Endothelial cell of umbilical vein (primary cell): ENCODE measurements around the gene RNPEP. TPM values are rescaled to one million over a fixed set of nuclear protein-coding genes. Genes with fewer than 3 reads are reported as not detected.

Experiments used
- BruUV-seq: library from RNA; stranded (reverse); fragments of 400-500 nt; replicated peaks from 2 replicates; lab custom pipeline; 2021; lab: Mats Ljungman, UMichigan
- CTCF ChIA-PET: fragments of 300-600, 350-600 bp; sonication (Branson Sonifier 250); formaldehyde crosslinking; loops from one replicate; lab custom pipeline; 2021; ENCODE audit warnings: antibody characterized with exemption, inconsistent platforms; lab: Charles Lee
- POLR2A ChIA-PET: fragments of 300-600, 350-600 bp; sonication (Branson Sonifier 250); formaldehyde crosslinking; loops from one replicate; lab custom pipeline; 2021; ENCODE audit warnings: antibody characterized with exemption, inconsistent platforms; lab: Charles Lee
- DNase-seq: peaks from one replicate; pipeline ENCODE4 v3.0.0-alpha.2; 2011; ENCODE audit warnings: low read depth, low spot score
- FAIRE-seq: peaks from 2 replicates; lab custom pipeline; 2011; peaks lifted over from hg19 to GRCh38; lab: Jason Lieb, UNC
- H2AFZ ChIP-seq: 2 replicates; pipeline ENCODE4 v1.6.0; 2012; ENCODE audit warnings: low read depth, low read length, control low read depth, inconsistent platforms
- H3K27ac ChIP-seq: 2 replicates; pipeline ENCODE4 v1.5.1; 2011; ENCODE audit warnings: low read depth, mild to moderate bottlenecking, control low read depth, low read length, moderate library complexity; ENCODE audit not compliant: insufficient read depth
- H3K27me3 ChIP-seq, 2 experiments: 2 replicates each; pipeline versions ENCODE4 v1.6.0 to v1.6.1; 2011; ENCODE audit warnings: low read length in 2 of 2, mixed read lengths in 1 of 2; ENCODE audit not compliant: control insufficient read depth in 2 of 2, insufficient read depth in 2 of 2
- H3K36me3 ChIP-seq, 2 experiments: 2 replicates in 1 of 2; 3 replicates in 1 of 2; pipeline ENCODE4 v1.5.1; 2011; ENCODE audit warnings: low read length in 2 of 2, mild to moderate bottlenecking in 1 of 2, moderate library complexity in 1 of 2; ENCODE audit not compliant: control insufficient read depth in 2 of 2, insufficient read depth in 2 of 2; ENCODE audit errors: extremely low read depth in 1 of 2
- H3K4me1 ChIP-seq: 3 replicates; pipeline ENCODE4 v1.5.1; 2011; ENCODE audit warnings: mild to moderate bottlenecking, low read length; ENCODE audit not compliant: control insufficient read depth, insufficient read depth; ENCODE audit errors: extremely low read depth
- H3K4me2 ChIP-seq: 2 replicates; pipeline ENCODE4 v1.6.1; 2011; ENCODE audit warnings: low read length, control low read depth, mixed read lengths; ENCODE audit not compliant: insufficient read depth
- H3K4me3 ChIP-seq, 3 experiments: fragments of 200-600 bp in 1 of 3; sonication (generic), shearing (Covaris generic) in 1 of 3; replicated peaks in 1 of 3; 2 replicates each; pipeline ENCODE4 v1.5.1; 2011 to 2016; ENCODE audit warnings: control low read depth in 3 of 3, low read length in 3 of 3, mild to moderate bottlenecking in 2 of 3, inconsistent platforms in 1 of 3, low read depth in 1 of 3, moderate library complexity in 1 of 3; ENCODE audit not compliant: insufficient read depth in 1 of 3
- H3K79me2 ChIP-seq: 2 replicates; pipeline ENCODE4 v1.6.0; 2012; ENCODE audit warnings: low read length, inconsistent platforms; ENCODE audit not compliant: control insufficient read depth, insufficient read depth
- H3K9ac ChIP-seq: replicated peaks from 2 replicates; pipeline ENCODE3; 2011; ENCODE audit warnings: low read length, control low read depth; ENCODE audit not compliant: insufficient read depth; ENCODE audit errors: extremely low read depth
- H3K9me1 ChIP-seq: replicated peaks from 3 replicates; pipeline ENCODE4 v1.6.0; 2011; ENCODE audit warnings: mild to moderate bottlenecking, low read length; ENCODE audit not compliant: control insufficient read depth, insufficient read depth; ENCODE audit errors: extremely low read depth
- H3K9me3 ChIP-seq: replicated peaks from 2 replicates; pipeline ENCODE4 v1.5.1; 2012; ENCODE audit warnings: low read length, inconsistent platforms; ENCODE audit not compliant: control insufficient read depth, insufficient read depth
- H4K20me1 ChIP-seq: replicated peaks from 2 replicates; pipeline ENCODE3; 2011; ENCODE audit warnings: mild to moderate bottlenecking, low read length; ENCODE audit not compliant: control insufficient read depth, insufficient read depth; ENCODE audit errors: extremely low read depth
- EZH2 ChIP-seq: IDR thresholded peaks from 2 replicates; pipeline ENCODE4 v1.6.1; 2012; ENCODE audit warnings: borderline replicate concordance, low read depth, mild to moderate bottlenecking, moderate library complexity, low read length, inconsistent platforms; ENCODE audit not compliant: severe bottlenecking
- FOS ChIP-seq: IDR thresholded peaks from 2 replicates; pipeline ENCODE4 v1.6.1; 2011; ENCODE audit warnings: mild to moderate bottlenecking, low read length, moderate library complexity, borderline replicate concordance; ENCODE audit not compliant: insufficient read depth
- GATA2 ChIP-seq: IDR thresholded peaks from 2 replicates; pipeline ENCODE4 v1.7.0; 2011; ENCODE audit warnings: low read depth, mild to moderate bottlenecking, moderate library complexity, mixed read lengths, low read length; ENCODE audit not compliant: insufficient read length, insufficient read depth
- JUN ChIP-seq: IDR thresholded peaks from 2 replicates; pipeline ENCODE4 v1.6.1; 2011; ENCODE audit warnings: borderline replicate concordance, low read depth; ENCODE audit not compliant: insufficient read length, insufficient read depth
- MYC ChIP-seq: IDR thresholded peaks from one replicate; pipeline ENCODE4 v1.6.1; 2011; ENCODE audit warnings: mild to moderate bottlenecking, low read depth, low read length
- POLR2A ChIP-seq: IDR thresholded peaks from 2 replicates; pipeline ENCODE4 v1.6.1; 2012; ENCODE audit warnings: low read depth, mild to moderate bottlenecking, control low read depth, low read length
- POLR2AphosphoS5 ChIP-seq: IDR thresholded peaks from 2 replicates; pipeline ENCODE4 v1.6.1; 2012; ENCODE audit warnings: low read depth, mild to moderate bottlenecking, control low read depth, low read length, moderate library complexity; ENCODE audit not compliant: insufficient read depth
- dilution Hi-C: fragments of 300-500 bp; cut with MboI; formaldehyde crosslinking; loops from one replicate; pipeline ENCODE4 v1.15.0; 2019; ENCODE audit warnings: low sequenced_read_pairs; ENCODE audit not compliant: extremely low pct_ligation_motif_present
- intact Hi-C: fragments of 100-400 bp; cut with micrococcal nuclease; formaldehyde crosslinking; loops from one replicate; pipeline ENCODE4 v1.10.0; 2022
- polyA plus RNA-seq, 4 experiments: library from polyadenylated mRNA; depleted of rRNA in 3 of 4; stranded (reverse) in 3 of 4; unstranded in 1 of 4; fragments of >200 nt; gene quantifications; 2 replicates each; pipeline versions ENCODE4 v1.2.1 to v1.2.3, GENCODE V29; 2011 to 2012; ENCODE audit warnings: missing spikeins in 1 of 4
- total RNA-seq: library from RNA; stranded (reverse); gene quantifications from 2 replicates; pipeline ENCODE4 v1.2.3, GENCODE V29; 2021
- TF ChIP-seq, protein P1 (sequence below), 2 donors: IDR thresholded peaks; 1 replicate in 1 of 2; 2 replicates in 1 of 2; pipeline ENCODE4 v1.5.1; 2011; ENCODE audit warnings: low read length in 2 of 2, mild to moderate bottlenecking in 2 of 2, moderate library complexity in 2 of 2, control low read depth in 1 of 2, inconsistent platforms in 1 of 2, low read depth in 1 of 2; ENCODE audit not compliant: insufficient read depth in 1 of 2; ENCODE audit errors: extremely low read depth in 1 of 2
- TF ChIP-seq, protein P2 (sequence below): IDR thresholded peaks from 2 replicates; pipeline ENCODE4 v1.6.1; 2011; ENCODE audit not compliant: insufficient read depth, insufficient read length

The RNPEP gene
- total and polyA plus RNA-seq, 2 donors (not counting 3 experiments of a cell fraction or from before 2014, with no cell fraction given): 56.1 to 73.5 TPM

DNA sequence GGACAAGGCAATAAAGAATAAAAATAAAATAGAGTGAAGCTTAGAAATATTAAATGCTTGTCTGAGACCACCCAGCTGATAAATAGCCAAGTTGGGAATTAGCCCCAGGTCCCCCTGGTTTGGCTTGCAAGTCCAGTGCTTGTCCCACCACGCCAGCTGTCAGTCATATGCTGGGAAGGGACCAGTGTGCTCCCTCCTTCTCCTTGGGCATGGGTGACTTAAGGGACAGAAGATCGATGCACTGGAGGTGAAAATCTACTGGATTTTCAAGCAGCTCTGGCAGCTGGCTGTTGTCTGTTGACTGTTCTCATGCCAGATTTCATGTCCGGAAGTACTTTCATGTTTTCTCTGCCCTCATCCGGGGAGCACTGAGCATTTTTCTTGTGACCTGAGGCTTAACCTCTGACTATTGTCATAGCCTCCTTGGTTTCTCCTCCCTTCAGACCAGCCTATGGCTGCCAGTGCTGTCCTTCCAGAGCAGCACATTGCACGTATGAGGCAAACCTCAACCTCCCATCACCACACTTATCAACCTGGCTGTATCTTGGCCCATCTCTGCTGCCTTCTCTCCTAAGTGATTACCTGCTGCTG, 48.5 kb upstream of the RNPEP start:
- Histone ChIP-seq H3K4me3 (no peak overlapping the region), H3K4me2 (no peak overlapping the region), H3K4me1 (no peaks in the 10 kb centered on the region), H3K36me3 (no peaks in the 10 kb centered on the region), H3K79me2 (no peaks in the 10 kb centered on the region), H3K9me3 (no peaks in the 10 kb centered on the region), H3K27me3 (peaks cover 8 to 11% of the 10 kb centered on the region in 2 experiments), H3K9ac (no peak overlapping the region), H4K20me1 (no peaks in the 10 kb centered on the region), H3K27ac (no peak overlapping the region), H3K9me1 (no peaks in the 10 kb centered on the region), H2AFZ (no peak overlapping the region)
- dilution Hi-C loops (no loop called here), intact Hi-C loops (loop anchor here (2.0 kb wide), 1 partner anchor 13 kb away; the partner anchor contains the start of gene LMOD1)
- TF ChIP-seq POLR2AphosphoS5 (no peak), JUN (no peak), EZH2 (no peak), GATA2 (no peak), POLR2A (no peak), FOS (no peak), MYC (no peak)
- TF ChIP-seq, protein P1, sequence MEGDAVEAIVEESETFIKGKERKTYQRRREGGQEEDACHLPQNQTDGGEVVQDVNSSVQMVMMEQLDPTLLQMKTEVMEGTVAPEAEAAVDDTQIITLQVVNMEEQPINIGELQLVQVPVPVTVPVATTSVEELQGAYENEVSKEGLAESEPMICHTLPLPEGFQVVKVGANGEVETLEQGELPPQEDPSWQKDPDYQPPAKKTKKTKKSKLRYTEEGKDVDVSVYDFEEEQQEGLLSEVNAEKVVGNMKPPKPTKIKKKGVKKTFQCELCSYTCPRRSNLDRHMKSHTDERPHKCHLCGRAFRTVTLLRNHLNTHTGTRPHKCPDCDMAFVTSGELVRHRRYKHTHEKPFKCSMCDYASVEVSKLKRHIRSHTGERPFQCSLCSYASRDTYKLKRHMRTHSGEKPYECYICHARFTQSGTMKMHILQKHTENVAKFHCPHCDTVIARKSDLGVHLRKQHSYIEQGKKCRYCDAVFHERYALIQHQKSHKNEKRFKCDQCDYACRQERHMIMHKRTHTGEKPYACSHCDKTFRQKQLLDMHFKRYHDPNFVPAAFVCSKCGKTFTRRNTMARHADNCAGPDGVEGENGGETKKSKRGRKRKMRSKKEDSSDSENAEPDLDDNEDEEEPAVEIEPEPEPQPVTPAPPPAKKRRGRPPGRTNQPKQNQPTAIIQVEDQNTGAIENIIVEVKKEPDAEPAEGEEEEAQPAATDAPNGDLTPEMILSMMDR (IDR thresholded peaks at IDR 0.05; ENCODE audit: extremely low read depth in 1 of 2, insufficient read depth in 1 of 2, low read depth in 1 of 2, low read length in 2 of 2): no peak
- TF ChIP-seq, protein P2, sequence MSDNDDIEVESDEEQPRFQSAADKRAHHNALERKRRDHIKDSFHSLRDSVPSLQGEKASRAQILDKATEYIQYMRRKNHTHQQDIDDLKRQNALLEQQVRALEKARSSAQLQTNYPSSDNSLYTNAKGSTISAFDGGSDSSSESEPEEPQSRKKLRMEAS: no peak
- CTCF ChIA-PET: interaction anchor here (1.0 kb wide), 1 partner anchor 13 kb away, joined by 3 read pairs; the partner anchor contains the start of gene LMOD1
- DNase-seq (no peak), FAIRE-seq (no peak)
- POLR2A ChIA-PET: no interaction called here
- no TSS peak for BruUV-seq
